ENCODE measurements around the gene SEPTIN12. TPM values are rescaled to one million over a fixed set of nuclear protein-coding genes. Genes with fewer than 3 reads are reported as not detected.

The SEPTIN12 gene
- not detected for total RNA-seq

- Mint-ChIP-seq H3K9me3 (no peaks in the 10 kb centered on the region), H3K36me3 (ENCODE audit: low read depth) (no peaks in the 10 kb centered on the region), H3K27me3 (no peaks in the 10 kb centered on the region), H3K4me3 (no peak within 1 kb of the TSS), H3K27ac (peak within 1 kb of the TSS; percentile 50), H3K4me1 (peaks cover 5% of the 10 kb centered on the region)
- POLR2A ChIA-PET: no interaction called here
- CTCF ChIA-PET: interaction anchor here (1.1 kb wide), 1 partner anchor 168 kb away, joined by 3 read pairs; no protein-coding TSS in a partner anchor
- no peak for DNase-seq
Observed at GRCh38 chr16:4787627-4788482, at the start of gene SEPTIN12. Gene SEPTIN12 (minus strand): TSS chr16:4788345. CDS start chr16:4787645, 700 bp downstream.

GRCh38 chr16:4836727-4837126 lies 48.6 kb upstream of the SEPTIN12 start:
- no peak for DNase-seq
- Mint-ChIP-seq H3K4me3 (no peak overlapping the region), H3K9me3 (no peaks in the 10 kb centered on the region), H3K36me3 (ENCODE audit: low read depth) (peaks cover 58% of the 10 kb centered on the region), H3K4me1 (peaks cover 8% of the 10 kb centered on the region), H3K27me3 (no peaks in the 10 kb centered on the region), H3K27ac (no peak overlapping the region)
- CTCF ChIA-PET: no interaction called here
- POLR2A ChIA-PET: no interaction called here

DNA sequence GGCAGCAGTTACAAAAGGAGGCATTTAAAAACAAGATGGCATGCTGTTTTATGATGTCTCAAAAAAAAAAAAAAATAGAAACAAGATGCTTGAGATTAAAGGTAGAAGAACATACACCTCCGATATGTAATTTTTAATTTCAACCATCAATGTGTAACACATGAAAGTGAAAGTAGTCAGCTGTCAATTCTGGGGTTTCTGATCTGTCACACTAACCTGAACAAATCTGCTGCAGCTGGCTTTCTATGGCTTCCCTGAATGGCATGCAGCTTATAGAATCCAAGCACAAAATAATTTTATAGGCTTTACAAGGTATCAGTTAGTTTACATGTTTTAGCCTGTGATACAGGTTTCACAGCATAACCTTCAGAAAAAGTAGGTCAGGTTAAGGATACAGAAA lies 45.4 kb upstream of the SEPTIN12 start:
- Mint-ChIP-seq H3K27me3 (no peaks in the 10 kb centered on the region), H3K4me1 (peaks cover 8% of the 10 kb centered on the region), H3K36me3 (ENCODE audit: low read depth) (peaks cover 52% of the 10 kb centered on the region), H3K9me3 (no peaks in the 10 kb centered on the region), H3K4me3 (no peak overlapping the region), H3K27ac (no peak overlapping the region)
- CTCF ChIA-PET: interaction anchor here (0.6 to 1.4 kb wide), 4 partner anchors 9 to 776 kb away, joined by 3 to 4 read pairs (median 3); no protein-coding TSS in a partner anchor
- POLR2A ChIA-PET: no interaction called here
- no peak for DNase-seq

DNA sequence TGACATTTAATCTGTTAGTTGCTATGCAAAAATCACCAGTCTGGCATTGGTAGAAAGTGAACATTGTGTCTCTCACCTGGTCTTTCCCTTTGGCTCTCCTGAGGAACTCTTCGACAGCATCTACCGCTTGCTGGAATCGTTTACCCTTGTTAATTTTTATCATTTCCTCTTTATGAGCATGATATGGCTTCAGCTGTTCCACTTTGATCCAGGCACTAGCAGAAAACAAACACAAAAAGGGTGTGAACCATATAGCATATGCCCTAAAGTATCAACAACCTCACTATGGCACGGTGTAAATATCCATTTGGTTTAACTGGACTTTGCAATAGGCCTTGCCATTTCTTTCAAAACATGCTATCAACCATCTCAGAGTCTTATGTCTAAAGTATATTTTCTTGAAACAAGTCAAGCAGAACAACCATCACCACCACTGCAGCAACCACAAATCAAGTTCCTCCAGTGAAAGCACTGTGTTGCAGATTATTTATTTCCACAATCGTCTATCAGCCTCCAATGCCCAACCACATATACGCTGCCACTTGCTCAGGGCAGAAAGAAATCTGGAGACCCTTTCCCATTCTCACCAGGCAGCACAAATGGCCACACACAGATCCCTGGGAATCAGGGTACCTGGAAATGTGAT lies 44.7 kb upstream of the SEPTIN12 start:
- Mint-ChIP-seq H3K27me3 (no peaks in the 10 kb centered on the region), H3K4me3 (no peak overlapping the region), H3K4me1 (peaks cover 8% of the 10 kb centered on the region), H3K9me3 (no peaks in the 10 kb centered on the region), H3K36me3 (ENCODE audit: low read depth) (peaks cover 50% of the 10 kb centered on the region), H3K27ac (no peak overlapping the region)
- ChIA-PET POLR2A (no interaction called here), CTCF (no interaction called here)
- DNase-seq: no peak

GRCh38 chr16:4831616-4832015 lies 43.5 kb upstream of the SEPTIN12 start:
- Mint-ChIP-seq H3K9me3 (no peaks in the 10 kb centered on the region), H3K36me3 (ENCODE audit: low read depth) (peaks cover 55% of the 10 kb centered on the region), H3K27ac (no peak overlapping the region), H3K27me3 (no peaks in the 10 kb centered on the region), H3K4me3 (no peak overlapping the region), H3K4me1 (peaks cover 8% of the 10 kb centered on the region)
- ChIA-PET POLR2A (no interaction called here), CTCF (no interaction called here)
- no peak for DNase-seq

GRCh38 chr16:4830408-4830807 lies 42.3 kb upstream of the SEPTIN12 start:
- no peak for DNase-seq
- Mint-ChIP-seq H3K4me3 (no peak overlapping the region), H3K27me3 (no peaks in the 10 kb centered on the region), H3K4me1 (peaks cover 8% of the 10 kb centered on the region), H3K36me3 (ENCODE audit: low read depth) (peaks cover 55% of the 10 kb centered on the region), H3K27ac (no peak overlapping the region), H3K9me3 (no peaks in the 10 kb centered on the region)
- ChIA-PET POLR2A (no interaction called here), CTCF (no interaction called here)

DNA sequence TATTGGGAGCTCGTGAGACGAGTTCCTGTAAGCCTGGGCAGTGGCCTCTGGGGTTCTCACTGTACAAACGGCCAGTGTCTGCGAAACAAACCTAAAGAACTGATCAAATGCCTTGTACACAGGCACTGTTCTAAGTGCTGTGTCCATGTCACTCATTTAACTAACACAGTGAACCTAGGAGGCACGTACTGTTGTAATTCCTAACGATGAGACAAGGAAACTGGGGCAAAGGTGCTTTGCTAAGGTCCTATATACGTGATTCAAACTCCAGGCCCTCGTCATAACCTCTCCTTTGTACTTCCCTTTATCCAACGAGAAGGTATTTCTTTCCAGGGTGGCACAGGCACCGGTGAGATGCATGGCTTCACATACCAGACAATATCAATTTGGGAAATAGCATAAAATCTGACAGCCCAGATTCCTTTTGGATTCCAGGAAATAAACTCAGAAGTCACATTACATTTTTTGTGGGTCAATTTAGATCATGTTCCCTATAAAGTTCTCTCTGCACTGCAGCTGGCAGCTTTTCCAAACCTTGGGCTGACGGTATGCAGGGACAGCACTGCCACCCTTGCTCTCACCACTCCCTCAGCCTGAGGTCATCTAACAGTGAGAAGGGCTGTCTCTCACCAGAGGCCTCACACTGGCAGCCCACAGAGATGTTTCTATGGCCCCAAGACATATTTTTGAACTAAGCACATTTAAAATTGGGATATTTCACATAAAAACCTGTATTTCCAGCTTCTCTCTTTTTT lies 40.6 kb upstream of the SEPTIN12 start:
- ChIA-PET CTCF (no interaction called here), POLR2A (no interaction called here)
- Mint-ChIP-seq H3K27me3 (no peaks in the 10 kb centered on the region), H3K27ac (no peak overlapping the region), H3K4me1 (peaks cover 3% of the 10 kb centered on the region), H3K9me3 (no peaks in the 10 kb centered on the region), H3K4me3 (no peak overlapping the region), H3K36me3 (ENCODE audit: low read depth) (peaks cover 56% of the 10 kb centered on the region)
- DNase-seq: no peak

DNA sequence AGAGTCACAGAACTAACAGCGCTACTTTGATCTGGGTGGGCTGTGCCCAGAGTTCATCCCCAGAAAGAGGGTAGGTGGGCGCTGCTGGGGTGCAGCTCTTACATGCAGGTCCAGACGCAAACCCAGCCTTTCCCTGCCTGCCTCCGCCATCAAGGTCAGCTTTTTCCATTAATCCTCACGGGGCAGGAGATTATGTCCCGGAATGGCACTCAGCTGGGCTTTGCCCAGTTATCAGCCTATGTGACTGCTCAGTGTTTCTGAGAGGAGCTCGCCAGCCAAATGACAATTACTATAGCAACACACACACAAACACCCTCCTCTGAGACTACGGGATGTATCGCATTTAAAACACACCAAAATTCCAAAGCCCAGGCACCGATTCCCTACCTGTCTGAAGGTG lies 38.8 kb upstream of the SEPTIN12 start:
- H3K36me3 Mint-ChIP-seq (ENCODE audit: low read depth): peaks cover 52% of the 10 kb centered on the region
- POLR2A ChIA-PET: no interaction called here

DNA sequence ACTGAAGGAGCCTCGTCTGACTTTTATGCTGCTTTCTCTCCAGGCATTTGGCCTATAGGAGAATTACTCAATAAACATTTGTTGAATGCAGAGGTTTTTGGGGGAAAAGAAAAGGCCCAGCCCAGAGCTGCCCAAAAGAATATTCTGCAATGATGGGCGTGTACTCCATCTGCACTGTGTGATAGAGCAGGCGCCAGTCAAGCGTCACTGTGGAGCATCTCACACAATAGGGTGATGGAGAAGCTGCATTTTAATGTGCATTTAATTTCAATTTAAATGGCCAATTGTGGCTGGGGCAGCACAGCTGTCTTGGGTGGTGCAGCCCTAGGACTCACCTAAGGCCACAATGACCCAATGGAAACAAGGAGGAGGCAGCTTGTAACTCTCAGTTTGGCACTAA lies 38.4 kb upstream of the SEPTIN12 start:
- H3K27me3 Mint-ChIP-seq: no peaks in the 10 kb centered on the region

More for the DNA sequence above, 38.8 kb upstream of the SEPTIN12 start:
- Mint-ChIP-seq H3K4me1 (no peaks in the 10 kb centered on the region), H3K4me3 (no peak overlapping the region), H3K9me3 (no peaks in the 10 kb centered on the region), H3K27ac (no peak overlapping the region), H3K27me3 (no peaks in the 10 kb centered on the region)
- CTCF ChIA-PET: no interaction called here
- no peak for DNase-seq

GRCh38 chr16:4825196-4825595 lies 37.1 kb upstream of the SEPTIN12 start:
- Mint-ChIP-seq H3K4me1 (no peaks in the 10 kb centered on the region), H3K9me3 (no peaks in the 10 kb centered on the region), H3K27me3 (no peaks in the 10 kb centered on the region), H3K36me3 (ENCODE audit: low read depth) (peaks cover 50% of the 10 kb centered on the region), H3K27ac (no peak overlapping the region), H3K4me3 (no peak overlapping the region)
- ChIA-PET CTCF (interaction anchor here (0.7 kb wide), 1 partner anchor 9 kb away, joined by 3 read pairs; no protein-coding TSS in a partner anchor), POLR2A (no interaction called here)
- no peak for DNase-seq

More for the DNA sequence above, 38.4 kb upstream of the SEPTIN12 start:
- peaks cover 51% of the 10 kb centered on the region for H3K36me3 Mint-ChIP-seq (ENCODE audit: low read depth)
- POLR2A ChIA-PET: no interaction called here
- H3K4me1 Mint-ChIP-seq: no peaks in the 10 kb centered on the region
- CTCF ChIA-PET: no interaction called here
- H3K27ac Mint-ChIP-seq: no peak overlapping the region
- no peak for DNase-seq
- H3K4me3 Mint-ChIP-seq: no peak overlapping the region
- no peaks in the 10 kb centered on the region for H3K9me3 Mint-ChIP-seq

- H3K4me1 Mint-ChIP-seq: no peaks in the 10 kb centered on the region
- H3K36me3 Mint-ChIP-seq (ENCODE audit: low read depth): peaks cover 49% of the 10 kb centered on the region
- ChIA-PET POLR2A (no interaction called here), CTCF (interaction anchor here (1.6 kb wide), 1 partner anchor 12 kb away, joined by 7 read pairs; no protein-coding TSS in a partner anchor)
- H3K27ac Mint-ChIP-seq: no peak overlapping the region
- no peak overlapping the region for H3K4me3 Mint-ChIP-seq
- DNase-seq: no peak
- H3K9me3 Mint-ChIP-seq: no peaks in the 10 kb centered on the region
- no peaks in the 10 kb centered on the region for H3K27me3 Mint-ChIP-seq
Observed at GRCh38 chr16:4820652-4821051, 32.5 kb upstream of the SEPTIN12 start.

GRCh38 chr16:4814542-4815173 lies 26.5 kb upstream of the SEPTIN12 start:
- Mint-ChIP-seq H3K36me3 (ENCODE audit: low read depth) (peaks cover 48% of the 10 kb centered on the region), H3K4me1 (peaks cover 2% of the 10 kb centered on the region)
- POLR2A ChIA-PET: interaction anchor here (0.7 kb wide), 1 partner anchor 1576 kb away, joined by 5 read pairs; no protein-coding TSS in a partner anchor

More at GRCh38 chr16:4814542-4815173, 26.5 kb upstream of the SEPTIN12 start:
- Mint-ChIP-seq H3K27ac (no peak overlapping the region), H3K9me3 (no peaks in the 10 kb centered on the region), H3K27me3 (no peaks in the 10 kb centered on the region), H3K4me3 (no peak overlapping the region)
- DNase-seq: no peak
- CTCF ChIA-PET: interaction anchor here (0.6 kb wide), 1 partner anchor 367 kb away, joined by 3 read pairs; no protein-coding TSS in a partner anchor

All from activated CD4-positive, alpha-beta T cell treated with anti-CD3 and anti-CD28 coated beads, Interleukin-2, amount 10 ng/mL, durations not matched to agents 7 days and 5 days (primary cell).